Left lung (tissue), 10 donors: ENCODE results near the gene MYBPC2. TPM values are rescaled to one million over a fixed set of nuclear protein-coding genes. Genes with fewer than 3 reads are reported as not detected.

Experiments
- ATAC-seq: fragments of 200-7000 bp; cut with Tn5 transposase; one replicate; pipeline ENCODE4 v1.9.1; 2020; ENCODE audit warnings: moderate library complexity
- DNase-seq, 4 donors: peaks; one replicate each; pipeline ENCODE4 v3.0.0-alpha.2; 2013 to 2020
- H3K27ac ChIP-seq, 2 donors: fragments of 200-600 bp; sonication (generic) in 1 of 2; one replicate each; pipeline versions ENCODE4 v1.5.0 to v1.8.0; 2020 to 2021
- H3K27me3 ChIP-seq, 2 donors: fragments of 200-600 bp; sonication (generic) in 1 of 2; one replicate each; pipeline versions ENCODE4 v1.5.0 to v1.8.0; 2020 to 2021
- H3K36me3 ChIP-seq, 2 donors: fragments of 200-600 bp; sonication (generic) in 1 of 2; one replicate each; pipeline versions ENCODE4 v1.5.0 to v1.8.0; 2020 to 2021
- H3K4me1 ChIP-seq, 2 donors: fragments of 200-600 bp; one replicate each; pipeline ENCODE4 v1.8.0; 2021
- H3K4me3 ChIP-seq, 2 donors: fragments of 200-600 bp; sonication (generic) in 1 of 2; one replicate each; pipeline versions ENCODE4 v1.5.0 to v1.8.0; 2020 to 2021; ENCODE audit warnings: mild to moderate bottlenecking in 1 of 2
- H3K9me3 ChIP-seq, 2 donors: fragments of 200-600 bp; sonication (generic) in 1 of 2; one replicate each; pipeline versions ENCODE4 v1.5.0 to v1.8.0; 2020 to 2021
- intact Hi-C, 2 donors: fragments of 100-400 bp; cut with DNase I; formaldehyde crosslinking; loops; one replicate each; pipeline versions ENCODE4 v1.11.2 to v1.14.2; 2022
- polyA plus RNA-seq, 6 donors: library from polyadenylated mRNA; unstranded; fragments of 120-200 nt; gene quantifications; one replicate each; pipeline ENCODE4 v1.2.1, GENCODE V29; 2013; ENCODE audit not compliant: insufficient read length in 6 of 6
- total RNA-seq, 2 donors: library from RNA; stranded (reverse); fragmentation: NEBNext Ultra II Directional; extraction: Animal tissue kit (Norgen Biotek cat#: 25700); gene quantifications; one replicate each; pipeline ENCODE4 v1.2.1, GENCODE V29; 2021
- TF ChIP-seq, protein P1 (sequence below), 2 donors: fragments of 200-600 bp; sonication (generic) in 1 of 2; IDR thresholded peaks; one replicate each; pipeline versions ENCODE4 v1.5.0 to v1.8.0; 2021; ENCODE audit warnings: antibody characterized with exemption in 2 of 2
- donor health status: DM: no; HTN: yes; CAD: no.
- donor health status: DM: no; HTN: no; CAD: no.

The MYBPC2 gene
- total and polyA plus RNA-seq, 8 donors = 0.06 to 0.70 (median 0.21) TPM; not detected in 2

DNA sequence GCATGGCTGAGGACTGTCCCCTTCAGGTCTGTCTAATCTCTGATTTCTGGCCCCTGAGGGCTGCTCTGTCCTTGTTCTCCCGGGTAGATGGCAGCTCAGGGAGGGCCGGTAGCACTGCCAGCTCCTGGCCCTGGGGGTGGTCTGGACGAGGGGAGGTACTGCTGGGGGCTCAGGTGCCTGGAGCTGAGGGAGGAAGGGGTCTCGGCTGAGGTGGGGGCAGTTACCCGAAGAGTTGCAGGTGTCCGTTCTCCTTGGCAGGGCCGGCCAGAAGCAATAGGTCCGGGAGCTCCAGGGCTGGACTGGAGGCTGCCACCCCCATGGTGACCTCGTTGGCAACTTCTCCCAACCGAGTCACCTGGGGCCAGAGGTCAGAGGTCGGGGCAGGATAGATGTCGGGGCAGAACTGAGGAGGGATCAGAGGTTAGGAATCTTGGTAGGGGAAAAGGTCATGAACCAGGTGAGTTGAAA, 42.4 kb downstream of the MYBPC2 start:
- Histone ChIP-seq H3K9me3 (no peaks in the 10 kb centered on the region), H3K36me3 (peaks cover 0 to 20% of the 10 kb centered on the region in 2 donors), H3K4me1 (peaks cover 9 to 18% of the 10 kb centered on the region in 2 donors), H3K27ac (no peak overlapping the region), H3K4me3 (no peak overlapping the region), H3K27me3 (no peaks in the 10 kb centered on the region)
- no peak for ATAC-seq
- intact Hi-C loops = no loop called here
- TF ChIP-seq, protein P1, sequence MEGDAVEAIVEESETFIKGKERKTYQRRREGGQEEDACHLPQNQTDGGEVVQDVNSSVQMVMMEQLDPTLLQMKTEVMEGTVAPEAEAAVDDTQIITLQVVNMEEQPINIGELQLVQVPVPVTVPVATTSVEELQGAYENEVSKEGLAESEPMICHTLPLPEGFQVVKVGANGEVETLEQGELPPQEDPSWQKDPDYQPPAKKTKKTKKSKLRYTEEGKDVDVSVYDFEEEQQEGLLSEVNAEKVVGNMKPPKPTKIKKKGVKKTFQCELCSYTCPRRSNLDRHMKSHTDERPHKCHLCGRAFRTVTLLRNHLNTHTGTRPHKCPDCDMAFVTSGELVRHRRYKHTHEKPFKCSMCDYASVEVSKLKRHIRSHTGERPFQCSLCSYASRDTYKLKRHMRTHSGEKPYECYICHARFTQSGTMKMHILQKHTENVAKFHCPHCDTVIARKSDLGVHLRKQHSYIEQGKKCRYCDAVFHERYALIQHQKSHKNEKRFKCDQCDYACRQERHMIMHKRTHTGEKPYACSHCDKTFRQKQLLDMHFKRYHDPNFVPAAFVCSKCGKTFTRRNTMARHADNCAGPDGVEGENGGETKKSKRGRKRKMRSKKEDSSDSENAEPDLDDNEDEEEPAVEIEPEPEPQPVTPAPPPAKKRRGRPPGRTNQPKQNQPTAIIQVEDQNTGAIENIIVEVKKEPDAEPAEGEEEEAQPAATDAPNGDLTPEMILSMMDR (IDR thresholded peaks at IDR 0.05) = no peak
- DNase-seq = peak in 1 of 4 donors; percentile 50

- Histone ChIP-seq H3K4me1 (peaks cover 9 to 18% of the 10 kb centered on the region in 2 donors), H3K4me3 (peak overlapping the region; percentile 91 to 98), H3K36me3 (peaks cover 0 to 27% of the 10 kb centered on the region in 2 donors), H3K27me3 (no peaks in the 10 kb centered on the region), H3K27ac (peak overlapping the region in 1 of 2 donors; percentile 82), H3K9me3 (no peaks in the 10 kb centered on the region)
- ATAC-seq (no peak), DNase-seq (no peak)
- intact Hi-C loops = no loop called here
- TF ChIP-seq, protein P1 (IDR thresholded peaks at IDR 0.05) = no peak
Observed at GRCh38 chr19:50475736-50476223, 43.1 kb downstream of the MYBPC2 start.

DNA sequence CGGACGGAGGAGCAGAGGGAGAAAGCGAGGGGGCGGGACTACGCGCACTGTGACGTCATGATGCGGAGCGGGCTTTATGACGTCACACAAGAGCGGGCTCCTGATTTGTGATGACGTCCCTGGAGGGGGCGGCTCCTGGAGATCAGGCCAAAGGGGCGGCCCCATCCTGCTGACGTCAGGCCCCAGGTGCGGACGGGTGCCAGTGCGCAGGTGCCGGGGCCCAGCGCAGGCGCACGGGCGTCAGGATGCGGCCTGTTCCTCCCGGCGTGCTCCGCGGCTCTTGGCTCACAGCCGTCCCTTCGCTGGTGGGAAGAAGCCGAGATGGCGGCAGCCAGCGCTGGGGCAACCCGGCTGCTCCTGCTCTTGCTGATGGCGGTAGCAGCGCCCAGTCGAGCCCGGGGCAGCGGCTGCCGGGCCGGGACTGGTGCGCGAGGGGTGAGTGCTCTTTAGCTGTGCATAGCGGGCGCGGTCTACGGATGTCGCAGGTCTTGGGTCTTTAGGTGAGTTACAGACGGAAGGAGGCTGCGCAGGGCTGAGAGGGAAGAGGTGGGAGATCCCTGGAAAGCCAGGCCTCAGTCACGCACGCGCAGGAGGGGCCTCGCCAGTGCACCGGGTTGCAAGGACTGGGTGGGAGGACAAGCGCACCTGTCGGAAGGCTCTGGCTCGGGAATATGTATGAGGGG, 43.7 kb downstream of the MYBPC2 start, which contains the start of the genes EMC10 and GARIN5A:
Gene EMC10, plus strand, starts transcription at position 284 of the 683 bp plus-strand sequence. Its CDS starts 38 bp downstream, at position 322.
Gene GARIN5A, minus strand, starts transcription at position 625 of the 683 bp plus-strand sequence. Its CDS starts 460 bp downstream, at position 165.
- intact Hi-C loops = no loop called here
- peaks cover 0 to 33% of the 10 kb centered on the region in 2 donors for H3K36me3 ChIP-seq
- TF ChIP-seq, protein P1 (IDR thresholded peaks at IDR 0.05) = no peak
- H3K4me3 ChIP-seq = peak within 1 kb of the TSS; percentile 91 to 98
- peaks cover 9 to 18% of the 10 kb centered on the region in 2 donors for H3K4me1 ChIP-seq
- DNase-seq = peak; percentile 89 to 96 (median 92)
- no peaks in the 10 kb centered on the region for H3K9me3 ChIP-seq
- ATAC-seq = peak; percentile 95
- no peaks in the 10 kb centered on the region for H3K27me3 ChIP-seq
- H3K27ac ChIP-seq = peak within 1 kb of the TSS; percentile 70 to 82

GRCh38 chr19:50476907-50477238, 44.2 kb downstream of the MYBPC2 start:
- TF ChIP-seq, protein P1 (IDR thresholded peaks at IDR 0.05) = no peak
- Histone ChIP-seq H3K4me3 (peak overlapping the region; percentile 91 to 98), H3K27me3 (no peaks in the 10 kb centered on the region), H3K9me3 (no peaks in the 10 kb centered on the region), H3K4me1 (peaks cover 9 to 18% of the 10 kb centered on the region in 2 donors), H3K36me3 (peaks cover 0 to 38% of the 10 kb centered on the region in 2 donors), H3K27ac (peak overlapping the region in 1 of 2 donors; percentile 82)
- intact Hi-C loops = no loop called here
- no peak for ATAC-seq
- peak in 1 of 4 donors; percentile 89 for DNase-seq
